Vagina (tissue), 2 donors: ENCODE measurements around the gene SHANK1. TPM values are rescaled to one million over a fixed set of nuclear protein-coding genes. Genes with fewer than 3 reads are reported as not detected.
"Not testable (repeated sequence)": the region's sequence is repeated elsewhere in the genome, so short reads cannot be mapped to it uniquely, and the experiment has no call there.

Experiments used
- DNase-seq, 2 donors: peaks; one replicate each; pipeline ENCODE4 v3.0.0-alpha.2; 2017; ENCODE audit errors: extremely low spot score in 2 of 2
- H3K27ac ChIP-seq: fragments of 200-600 bp; sonication (generic); one replicate; pipeline ENCODE4 v1.5.1; 2019
- H3K27me3 ChIP-seq: fragments of 200-600 bp; sonication (generic); one replicate; pipeline ENCODE4 v1.5.1; 2019
- H3K36me3 ChIP-seq, 2 donors: fragments of 200-600 bp; sonication (generic); one replicate each; pipeline ENCODE4 v1.5.1; 2017 to 2019
- H3K4me1 ChIP-seq: fragments of 200-600 bp; sonication (generic); one replicate; pipeline ENCODE4 v1.5.1; 2019
- H3K4me3 ChIP-seq, 2 donors: fragments of 200-600 bp; sonication (generic); 1 replicate in 1 of 2; 2 replicates in 1 of 2; pipeline ENCODE4 v1.5.1; 2016 to 2019
- H3K9me3 ChIP-seq: fragments of 200-600 bp; sonication (generic); one replicate; pipeline ENCODE4 v1.5.1; 2019
- POLR2A ChIP-seq, 2 donors: fragments of 450-650 bp; IDR thresholded peaks; one replicate each; pipeline ENCODE4 v1.6.1; 2017; ENCODE audit warnings: antibody characterized with exemption in 2 of 2, mild to moderate bottlenecking in 2 of 2, moderate library complexity in 2 of 2
- POLR2AphosphoS5 ChIP-seq, 2 donors: sonication (generic); formaldehyde crosslinking; IDR thresholded peaks; one replicate each; pipeline ENCODE4 v1.9.0; 2017; ENCODE audit warnings: antibody characterized with exemption in 2 of 2, mild to moderate bottlenecking in 2 of 2, low read depth in 1 of 2; ENCODE audit not compliant: insufficient read depth in 1 of 2
- intact Hi-C: fragments of 100-400 bp; cut with DNase I; formaldehyde crosslinking; loops from one replicate; pipeline ENCODE4 v1.15.1; 2023
- total RNA-seq: library from RNA; depleted of rRNA; stranded (reverse); fragments of >200 nt; gene quantifications from one replicate; pipeline ENCODE4 v1.2.3, GENCODE V29; 2016
- TF ChIP-seq, protein P1 (sequence below), 3 experiments: fragments of 450-650 bp in 2 of 3; fragments of 200-600 bp in 1 of 3; sonication (generic) in 1 of 3; IDR thresholded peaks; one replicate each; pipeline ENCODE4 v1.5.1; 2017 to 2019; ENCODE audit warnings: antibody characterized with exemption in 3 of 3, mild to moderate bottlenecking in 2 of 3, moderate library complexity in 2 of 3

SHANK1 gene
- total RNA-seq, 1 donor from 2014 or later = 0.98 TPM

DNA sequence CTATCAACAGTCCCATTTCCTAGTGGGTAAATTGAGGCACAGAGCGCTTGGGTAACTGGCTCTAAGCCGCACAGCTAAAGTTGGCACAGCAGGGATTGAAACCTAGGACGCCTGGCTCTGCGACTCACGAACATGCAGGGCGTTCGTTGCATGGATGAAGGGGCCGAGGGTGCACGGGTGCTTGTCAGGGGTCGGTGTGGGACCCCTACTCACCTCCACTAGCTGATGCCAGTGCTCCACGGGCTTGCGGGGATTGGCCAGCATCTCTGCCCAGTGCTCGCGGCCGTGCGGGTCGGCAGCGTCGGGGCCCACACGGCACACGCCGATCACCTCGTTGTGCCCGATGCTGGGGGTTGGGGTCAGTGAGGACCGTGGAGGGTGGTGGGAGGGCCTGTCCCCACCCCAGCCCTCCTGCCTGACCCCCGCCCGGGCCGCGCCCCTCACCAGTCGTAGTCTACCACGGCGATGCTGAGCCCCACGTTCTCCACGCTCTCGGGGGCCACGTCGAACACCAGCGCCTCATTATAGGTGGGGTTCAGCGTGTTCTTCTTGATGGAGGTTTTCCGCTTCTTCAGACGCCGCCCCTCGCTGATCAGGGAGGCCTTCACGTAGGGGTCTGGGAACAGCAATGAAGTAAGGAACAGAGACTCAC, 94.5 kb downstream of the SHANK1 start:
- no peaks in the 10 kb centered on the region for H3K4me1 ChIP-seq
- intact Hi-C loops = no loop called here
- TF ChIP-seq POLR2A (IDR thresholded peaks at IDR 0.05) (no peak), POLR2AphosphoS5 (IDR thresholded peaks at IDR 0.05; ENCODE audit: insufficient read depth in 1 of 2, low read depth in 1 of 2) (no peak)
- TF ChIP-seq, protein P1, sequence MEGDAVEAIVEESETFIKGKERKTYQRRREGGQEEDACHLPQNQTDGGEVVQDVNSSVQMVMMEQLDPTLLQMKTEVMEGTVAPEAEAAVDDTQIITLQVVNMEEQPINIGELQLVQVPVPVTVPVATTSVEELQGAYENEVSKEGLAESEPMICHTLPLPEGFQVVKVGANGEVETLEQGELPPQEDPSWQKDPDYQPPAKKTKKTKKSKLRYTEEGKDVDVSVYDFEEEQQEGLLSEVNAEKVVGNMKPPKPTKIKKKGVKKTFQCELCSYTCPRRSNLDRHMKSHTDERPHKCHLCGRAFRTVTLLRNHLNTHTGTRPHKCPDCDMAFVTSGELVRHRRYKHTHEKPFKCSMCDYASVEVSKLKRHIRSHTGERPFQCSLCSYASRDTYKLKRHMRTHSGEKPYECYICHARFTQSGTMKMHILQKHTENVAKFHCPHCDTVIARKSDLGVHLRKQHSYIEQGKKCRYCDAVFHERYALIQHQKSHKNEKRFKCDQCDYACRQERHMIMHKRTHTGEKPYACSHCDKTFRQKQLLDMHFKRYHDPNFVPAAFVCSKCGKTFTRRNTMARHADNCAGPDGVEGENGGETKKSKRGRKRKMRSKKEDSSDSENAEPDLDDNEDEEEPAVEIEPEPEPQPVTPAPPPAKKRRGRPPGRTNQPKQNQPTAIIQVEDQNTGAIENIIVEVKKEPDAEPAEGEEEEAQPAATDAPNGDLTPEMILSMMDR (IDR thresholded peaks at IDR 0.05) = no peak
- no peak overlapping the region for H3K27ac ChIP-seq
- H3K4me3 ChIP-seq = no peak overlapping the region
- no peaks in the 10 kb centered on the region for H3K36me3 ChIP-seq
- H3K27me3 ChIP-seq = no peaks in the 10 kb centered on the region
- H3K9me3 ChIP-seq = no peaks in the 10 kb centered on the region
- no peak for DNase-seq

DNA sequence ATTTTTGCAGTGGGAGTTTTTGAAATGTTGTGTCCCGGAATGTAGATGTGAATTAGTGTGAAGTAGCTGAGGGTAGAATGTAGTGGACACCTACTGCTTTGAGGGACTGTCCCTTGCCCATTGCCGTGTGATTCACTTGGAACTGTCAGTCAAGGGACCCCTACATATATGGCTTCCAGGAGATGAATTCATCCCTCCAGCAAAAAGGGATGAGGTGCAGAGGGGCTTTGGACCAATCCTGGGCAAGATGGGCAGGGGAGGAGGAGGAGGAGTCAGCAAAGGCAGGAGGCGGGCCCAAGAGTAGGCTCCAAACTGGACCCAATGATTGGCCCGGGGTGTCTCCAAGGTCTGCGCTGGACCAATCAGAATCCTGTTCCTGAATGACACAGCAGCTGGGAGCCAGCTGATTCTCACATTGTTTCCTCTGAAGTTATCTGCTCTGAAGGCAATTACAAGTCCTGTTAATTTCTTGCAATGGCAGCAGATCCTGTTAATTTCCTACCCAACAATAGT, 99.2 kb downstream of the SHANK1 start:
- H3K4me1 ChIP-seq, DNase-seq, H3K9me3 ChIP-seq, intact Hi-C loops, H3K4me3 ChIP-seq, H3K27ac ChIP-seq, H3K27me3 ChIP-seq, H3K36me3 ChIP-seq: not testable (repeated sequence)

DNA sequence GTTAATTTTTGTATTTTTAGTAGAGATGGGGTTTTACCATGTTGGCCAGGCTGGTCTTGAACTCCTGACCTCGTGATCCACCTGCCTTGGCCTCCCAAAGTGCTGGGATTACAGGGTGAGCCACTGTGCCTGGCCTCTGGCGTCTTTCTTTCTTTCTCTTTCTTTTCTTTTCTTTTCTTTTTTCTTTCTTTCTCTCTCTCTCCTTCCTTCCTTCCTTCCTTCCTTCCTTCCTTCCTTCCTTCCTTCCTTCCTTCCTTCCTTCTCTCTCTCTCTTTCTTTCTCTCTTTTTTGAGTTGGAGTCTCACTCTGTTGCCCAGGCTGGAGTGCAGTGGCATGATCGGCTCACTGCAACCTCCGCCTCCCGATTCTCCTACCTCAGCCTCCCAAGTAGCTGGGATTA, 100.4 kb downstream of the SHANK1 start:
- H3K36me3 ChIP-seq, H3K4me3 ChIP-seq, H3K9me3 ChIP-seq, H3K27ac ChIP-seq, intact Hi-C loops, H3K27me3 ChIP-seq, H3K4me1 ChIP-seq, DNase-seq: not testable (repeated sequence)

DNA sequence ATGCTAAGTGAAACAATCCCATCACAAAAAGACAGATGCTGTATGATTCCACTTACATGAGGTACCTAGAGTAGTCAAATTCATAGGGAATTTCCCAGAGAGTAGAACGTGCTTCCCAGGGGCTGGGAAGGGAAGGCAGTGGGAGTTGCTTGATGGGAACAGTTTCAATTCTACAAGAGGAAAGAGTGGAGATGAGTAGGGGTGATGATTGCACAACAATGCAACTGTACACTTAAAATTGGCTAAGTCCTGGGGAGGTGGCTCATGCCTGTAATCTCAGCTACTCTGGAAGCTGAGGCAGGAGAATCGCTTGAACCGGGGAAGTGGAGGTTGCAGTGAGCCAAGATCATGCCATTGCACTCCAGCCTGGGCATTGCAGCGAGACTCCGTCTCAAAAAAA, 101.2 kb downstream of the SHANK1 start:
- intact Hi-C loops, H3K36me3 ChIP-seq, H3K27ac ChIP-seq, H3K27me3 ChIP-seq, H3K4me1 ChIP-seq, DNase-seq, H3K9me3 ChIP-seq, H3K4me3 ChIP-seq: not testable (repeated sequence)

DNA sequence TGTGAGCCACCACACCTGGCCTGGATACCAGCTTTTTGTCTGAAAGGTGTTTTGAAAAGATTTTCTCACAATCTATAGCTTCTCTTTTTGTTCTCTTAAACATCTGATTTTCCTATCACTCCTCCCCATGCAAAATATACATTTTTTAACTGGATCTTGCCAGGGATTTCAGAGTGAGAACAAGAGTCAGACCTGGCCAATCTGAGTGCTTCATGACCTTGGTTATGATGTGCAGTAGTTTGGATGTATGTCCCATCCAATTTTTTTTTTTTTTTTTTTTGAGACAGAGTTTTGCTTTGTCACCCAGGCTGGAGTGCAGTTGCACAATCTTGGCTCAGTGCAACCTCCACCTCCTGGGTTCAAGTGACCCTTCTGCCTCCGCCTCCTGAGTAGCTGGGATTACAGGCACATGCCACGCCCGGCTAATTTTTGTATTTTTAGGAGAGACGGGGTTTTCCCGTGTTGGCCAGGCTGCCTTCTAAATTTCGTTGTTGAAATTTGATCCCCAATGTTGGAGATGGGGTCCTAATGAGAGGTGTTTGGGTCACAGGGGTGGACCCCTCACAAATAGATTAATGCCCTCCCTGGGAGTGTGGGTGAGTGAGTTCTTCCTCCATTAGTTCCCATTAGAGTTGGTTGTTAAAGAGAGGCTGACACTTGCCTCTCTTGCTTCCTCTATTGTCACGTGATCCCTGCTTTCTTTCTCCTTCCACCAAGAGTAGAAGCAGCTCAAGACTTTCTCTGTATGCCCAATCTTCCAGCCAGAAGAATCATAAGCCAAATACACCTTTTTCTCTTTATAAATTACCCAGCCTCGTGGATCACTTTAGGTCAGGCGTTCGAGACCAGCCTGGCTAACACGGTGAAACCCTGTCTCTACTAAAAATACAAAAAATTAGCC, 106.8 kb downstream of the SHANK1 start:
- H3K4me3 ChIP-seq, DNase-seq, H3K27ac ChIP-seq, H3K9me3 ChIP-seq, H3K27me3 ChIP-seq, H3K4me1 ChIP-seq, intact Hi-C loops, H3K36me3 ChIP-seq: not testable (repeated sequence)

Other genes starting within 250 kb of the SHANK1 start
- 33.1 TPM for gene EMC10, start 243.3 kb downstream of the SHANK1 start, total RNA-seq
- gene GARIN5A, start 243.0 kb downstream of the SHANK1 start, total RNA-seq = not detected
- gene JOSD2, start 208.6 kb downstream of the SHANK1 start, total RNA-seq = 60.9 TPM
- not detected for gene ASPDH, start 205.9 kb downstream of the SHANK1 start, total RNA-seq
- gene LRRC4B, start 151.4 kb downstream of the SHANK1 start, total RNA-seq = 17.9 TPM
- gene SYT3, start 79.9 kb downstream of the SHANK1 start, total RNA-seq = 2.5 TPM
- gene C19orf81, start 70.4 kb downstream of the SHANK1 start, total RNA-seq = not detected
- gene CLEC11A, start 3.6 kb upstream of the SHANK1 start, total RNA-seq = 25.0 TPM
- gene GPR32, start 50.7 kb upstream of the SHANK1 start, total RNA-seq = not detected
- gene ACP4, start 70.6 kb upstream of the SHANK1 start, total RNA-seq = not detected
- not detected for gene KLK1, start 104.0 kb upstream of the SHANK1 start, total RNA-seq
- gene KLK15, start 113.8 kb upstream of the SHANK1 start, total RNA-seq = not detected
- not detected for gene KLK3, start 135.1 kb upstream of the SHANK1 start, total RNA-seq
- gene KLK2, start 153.6 kb upstream of the SHANK1 start, total RNA-seq = not detected
- not detected for gene KLK4, start 191.6 kb upstream of the SHANK1 start, total RNA-seq
- 5.9 TPM for gene KLK5, start 233.2 kb upstream of the SHANK1 start, total RNA-seq
- 10.3 TPM for gene KLK6, start 249.8 kb upstream of the SHANK1 start, total RNA-seq